HG03439 (cell line): Measurements from ENCODE around the gene ZBTB7A.

Experiments used
- ATAC-seq: cut with Tn5 transposase; IDR thresholded peaks from one replicate; pipeline ENCODE4 v1.9.1; 2021; ENCODE audit warnings: mild to moderate bottlenecking, moderate library complexity; ENCODE audit not compliant: unreplicated experiment

Gene ZBTB7A

DNA sequence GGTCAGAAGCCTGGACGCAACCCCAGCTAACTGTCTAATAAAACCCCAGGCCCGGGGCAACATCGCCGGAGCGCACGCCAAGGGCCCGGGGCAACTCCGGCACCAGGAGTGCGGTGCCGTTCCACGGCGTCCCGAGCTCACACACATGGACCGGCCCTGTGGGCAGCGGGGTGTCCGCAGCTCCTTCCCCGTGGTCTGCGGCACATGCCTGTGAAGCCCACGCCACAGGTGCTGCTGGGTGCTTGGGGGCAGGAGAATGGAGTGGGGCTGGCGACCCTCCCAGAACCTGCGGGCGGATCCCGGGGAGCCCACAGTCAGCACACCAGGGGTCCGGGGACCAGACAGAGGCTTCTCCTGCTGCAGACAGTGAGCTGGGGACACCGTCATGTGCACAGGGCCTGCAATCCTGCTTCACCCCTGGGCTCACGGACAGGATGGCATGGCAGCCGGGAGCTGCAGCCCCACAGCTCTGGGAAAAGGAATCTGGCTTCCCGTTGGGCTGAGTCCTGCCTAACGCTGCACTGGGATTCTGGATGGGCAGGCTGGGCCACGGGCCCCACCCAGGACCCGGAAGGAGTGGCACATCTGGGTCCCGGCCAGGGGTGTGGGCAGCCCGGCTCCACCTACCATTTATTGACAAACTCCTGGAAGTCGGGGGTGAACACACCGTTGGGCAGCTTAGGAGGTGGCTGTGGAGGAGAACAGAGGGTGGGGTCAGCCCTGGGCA lies 28.2 kb upstream of the ZBTB7A start:
- no peak for ATAC-seq

- ATAC-seq: no peak
Measured at GRCh38 chr19:4094291-4094690, 27.6 kb upstream of the ZBTB7A start.

DNA sequence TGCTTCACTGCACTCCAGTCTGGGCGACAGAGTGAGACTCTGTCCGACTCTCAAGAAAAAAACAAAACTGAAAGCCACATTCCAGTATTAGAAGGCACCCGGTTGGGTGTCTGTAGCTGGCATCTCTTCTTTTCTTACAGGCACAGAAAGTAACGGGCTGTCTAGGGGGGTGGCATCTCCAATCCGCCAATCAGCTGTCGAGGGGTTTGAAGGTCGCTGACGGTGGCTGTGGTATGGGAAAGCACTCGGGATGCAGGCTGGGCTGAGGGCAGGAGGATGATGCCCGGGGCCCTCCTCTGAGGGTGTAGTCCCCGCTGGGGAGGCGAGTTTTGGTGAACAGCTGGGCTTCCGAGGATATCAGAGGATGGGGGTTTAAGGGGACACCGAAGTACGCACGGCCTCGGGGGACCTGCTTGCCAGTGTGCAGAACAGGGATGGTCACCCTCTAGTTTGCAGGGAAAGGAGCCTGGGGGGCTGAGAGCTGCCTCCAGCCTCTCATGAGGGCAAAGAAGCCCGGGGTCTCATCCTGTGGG lies 27.0 kb upstream of the ZBTB7A start:
- no peak for ATAC-seq

GRCh38 chr19:4090356-4091220 lies 23.9 kb upstream of the ZBTB7A start:
- no peak for ATAC-seq

DNA sequence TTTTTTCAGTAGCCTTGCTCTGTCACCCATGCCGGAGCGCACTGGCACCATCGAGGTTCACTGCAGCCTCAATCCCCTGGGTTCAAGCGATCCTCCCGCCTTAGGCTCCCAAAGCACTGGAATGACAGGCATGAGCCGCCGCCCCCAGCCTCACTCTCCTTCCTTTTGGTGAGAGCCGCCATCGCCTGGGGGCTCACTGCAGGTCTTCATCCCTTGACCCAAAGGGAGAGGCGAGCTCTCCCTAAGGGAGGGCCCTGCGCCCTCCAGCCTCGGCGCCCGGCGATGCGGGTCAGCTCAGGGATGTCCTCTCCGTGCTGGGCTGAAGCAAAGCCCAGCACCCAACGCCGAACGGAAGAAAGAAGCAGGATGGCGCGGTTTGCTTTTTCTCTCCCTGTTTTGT lies 23.2 kb upstream of the ZBTB7A start:
- ATAC-seq: no peak

- no peak for ATAC-seq
Measured at GRCh38 chr19:4089400-4089908, 22.8 kb upstream of the ZBTB7A start.

GRCh38 chr19:4088975-4089374 lies 22.3 kb upstream of the ZBTB7A start:
- ATAC-seq: no peak

GRCh38 chr19:4087787-4088679 lies 21.3 kb upstream of the ZBTB7A start:
- no peak for ATAC-seq

DNA sequence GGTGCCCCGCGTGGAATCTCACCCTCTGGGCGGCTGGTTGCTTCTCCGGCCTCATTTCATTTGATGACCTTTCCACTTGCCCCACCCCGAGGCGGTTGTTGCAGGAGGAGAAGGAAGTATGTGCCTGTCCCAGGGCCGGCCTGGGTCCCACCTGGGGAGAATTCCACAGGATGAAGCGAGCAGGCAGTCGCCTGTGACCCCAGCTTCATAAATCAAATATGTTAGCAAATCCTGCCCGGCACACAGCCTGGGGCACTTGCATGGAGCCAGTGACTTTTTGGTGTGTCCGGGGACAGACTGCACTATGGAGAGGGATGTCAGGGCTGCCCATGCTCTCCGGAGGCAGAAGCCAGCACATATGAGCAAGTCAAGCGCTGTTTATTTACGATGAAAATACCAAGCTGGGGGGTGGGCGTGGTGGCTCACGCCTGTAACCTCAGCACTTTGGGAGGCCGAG lies 19.7 kb upstream of the ZBTB7A start:
- ATAC-seq: no peak

DNA sequence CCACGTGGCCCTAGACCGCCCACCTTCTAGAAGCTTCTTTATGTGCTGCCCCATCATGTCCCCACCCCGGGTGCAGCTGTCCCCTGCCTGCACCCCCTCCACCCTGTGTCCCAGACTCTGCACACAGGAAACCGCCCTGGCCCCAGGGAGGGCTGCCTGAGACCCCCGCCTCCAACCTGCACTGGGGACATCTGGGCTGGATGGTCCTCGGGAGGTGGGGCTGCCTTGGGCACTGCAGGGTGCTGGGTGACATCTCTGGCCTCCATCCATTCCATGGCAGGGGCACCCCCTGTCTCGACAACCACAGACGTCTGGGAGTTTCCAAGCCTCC lies 17.8 kb upstream of the ZBTB7A start:
- ATAC-seq: no peak

DNA sequence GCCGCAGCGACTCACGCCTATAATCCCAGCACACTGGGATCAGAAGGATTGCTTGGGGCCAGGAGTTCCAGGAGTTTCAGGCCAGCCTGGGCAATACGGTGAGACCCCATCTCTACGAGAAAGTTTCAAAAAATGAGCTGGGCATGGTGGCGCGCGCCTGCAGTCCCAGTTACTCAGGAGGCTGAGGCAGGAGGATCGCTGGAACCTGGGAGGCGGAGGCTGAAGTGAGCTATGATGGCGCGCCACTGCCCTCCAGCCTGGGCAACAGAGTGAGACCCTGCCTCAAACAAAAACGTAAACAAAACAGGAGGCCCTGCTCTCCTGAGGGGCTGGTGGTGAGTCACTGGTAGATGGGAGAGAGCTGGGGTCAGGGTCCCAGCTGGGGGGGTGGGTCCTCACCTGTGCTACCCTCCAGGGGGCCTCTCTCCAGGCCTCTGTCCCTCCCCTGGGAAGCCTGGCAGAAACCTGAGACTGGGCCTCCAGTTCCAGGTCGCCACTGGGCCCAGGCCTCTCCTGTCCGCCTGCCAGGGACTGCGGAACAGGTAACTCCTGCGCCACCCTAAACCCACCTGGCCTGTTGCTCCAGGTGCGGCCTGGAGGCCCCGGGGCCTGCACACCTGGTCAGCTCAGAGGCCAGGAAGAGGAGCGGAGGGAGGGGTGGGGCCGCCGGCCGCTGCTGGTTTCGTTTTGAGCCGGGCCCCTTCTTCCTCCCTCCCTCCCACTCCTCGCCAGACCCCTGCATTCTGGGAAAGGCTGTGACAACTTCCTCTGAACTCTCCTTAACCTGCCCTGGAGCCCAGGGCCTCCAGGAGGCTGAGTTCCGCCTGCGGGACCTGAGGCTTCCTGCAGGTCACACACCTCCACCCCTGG lies 17.2 kb upstream of the ZBTB7A start:
- ATAC-seq: no peak

GRCh38 chr19:4082172-4082571 lies 15.5 kb upstream of the ZBTB7A start:
- ATAC-seq: no peak

DNA sequence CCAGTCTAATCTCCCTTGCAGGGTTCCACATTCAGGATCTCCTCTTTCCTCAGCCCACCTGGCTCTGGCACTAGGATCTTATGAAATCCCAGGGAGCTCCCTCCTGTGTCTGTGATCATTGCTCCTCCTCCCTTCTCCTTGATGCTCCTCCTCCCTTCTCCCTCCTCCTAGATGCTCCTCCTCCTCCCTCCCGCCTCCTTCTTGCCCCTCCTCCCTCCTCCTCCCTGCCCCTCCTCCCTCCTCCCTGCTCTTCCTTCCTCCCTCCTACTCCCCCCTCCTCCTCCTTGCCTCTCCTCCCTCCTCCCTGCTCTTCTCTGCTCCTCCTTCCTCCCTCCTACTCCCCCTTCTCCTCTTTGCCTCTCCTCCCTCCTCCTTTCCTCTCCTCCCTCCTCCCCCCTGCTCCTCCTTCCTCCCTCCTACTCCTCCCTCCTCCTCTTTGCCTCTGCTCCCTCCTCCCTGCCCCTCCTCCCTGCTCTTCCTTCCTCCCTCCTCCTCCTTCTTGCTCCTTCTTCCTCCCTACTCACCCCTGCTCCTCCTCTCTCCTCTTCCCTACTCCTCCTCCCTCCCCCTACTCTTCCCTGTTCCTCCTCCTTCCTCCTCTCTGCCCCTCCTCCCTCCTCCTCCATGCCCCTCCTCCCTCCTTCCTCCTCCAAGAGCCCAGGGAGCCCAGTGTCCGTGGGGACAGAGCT lies 14.9 kb upstream of the ZBTB7A start:
- no peak for ATAC-seq

DNA sequence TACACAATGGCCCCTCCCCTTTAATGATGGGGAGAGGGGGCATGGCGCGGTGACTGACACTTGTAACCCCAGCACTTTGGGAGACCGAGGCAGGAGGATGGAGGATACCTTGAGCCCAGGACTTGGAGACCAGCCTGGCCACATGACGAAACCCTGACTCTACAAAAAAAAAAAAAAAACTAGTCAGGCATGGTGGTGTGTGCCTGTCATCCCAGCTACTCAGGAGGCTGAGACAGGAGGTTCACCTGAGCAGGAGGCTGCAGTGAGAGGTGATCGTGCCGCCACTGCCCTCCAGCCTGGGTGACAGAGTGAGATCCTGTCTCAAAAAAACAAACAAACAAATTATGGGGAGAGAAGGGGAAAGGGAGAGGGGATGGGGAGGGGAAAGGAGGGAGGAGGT lies 13.8 kb upstream of the ZBTB7A start:
- no peak for ATAC-seq

DNA sequence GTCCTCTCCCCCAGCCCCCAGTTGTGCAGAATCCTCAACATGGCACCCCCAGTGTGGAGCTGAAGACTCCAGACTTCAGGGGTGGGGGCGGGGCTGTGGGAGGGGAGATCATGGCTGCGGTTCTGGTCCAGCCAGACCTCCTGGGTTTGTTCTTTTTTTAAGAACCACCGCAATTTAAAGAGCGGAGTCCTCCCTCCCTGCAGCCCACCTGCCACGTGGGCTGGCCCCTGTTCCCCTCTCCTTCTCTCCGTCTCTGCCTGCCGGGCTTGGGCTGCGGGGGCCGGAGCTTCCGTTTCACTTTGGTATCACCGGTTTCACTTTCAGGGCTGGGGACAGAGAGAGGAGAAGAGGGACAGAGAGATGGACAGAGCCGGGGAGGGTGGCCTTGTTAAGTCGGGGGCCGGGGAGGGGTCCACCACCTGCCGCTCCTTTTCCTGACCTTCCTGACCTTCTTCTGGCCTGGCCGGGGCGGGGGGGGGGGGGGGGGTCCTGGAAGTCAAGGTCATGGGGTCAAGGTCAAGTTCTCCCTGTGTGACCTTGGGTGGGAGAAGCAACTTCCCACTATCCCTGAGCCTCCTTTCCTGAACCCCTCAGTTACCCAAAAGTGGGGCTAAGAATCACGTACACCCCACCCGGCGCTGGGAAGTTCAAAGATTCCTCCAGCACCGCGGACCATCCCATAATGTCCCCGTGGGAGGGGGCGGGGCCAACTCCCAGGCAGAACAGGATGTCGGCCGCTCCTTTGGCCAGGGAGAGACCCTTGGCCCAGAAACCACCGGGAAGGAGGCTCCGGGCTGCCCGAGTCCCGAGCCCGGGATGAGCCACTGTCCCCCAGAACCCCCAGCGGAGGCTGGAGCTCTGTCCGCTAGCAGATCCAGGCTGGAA lies 11.3 kb upstream of the ZBTB7A start:
- no peak for ATAC-seq

DNA sequence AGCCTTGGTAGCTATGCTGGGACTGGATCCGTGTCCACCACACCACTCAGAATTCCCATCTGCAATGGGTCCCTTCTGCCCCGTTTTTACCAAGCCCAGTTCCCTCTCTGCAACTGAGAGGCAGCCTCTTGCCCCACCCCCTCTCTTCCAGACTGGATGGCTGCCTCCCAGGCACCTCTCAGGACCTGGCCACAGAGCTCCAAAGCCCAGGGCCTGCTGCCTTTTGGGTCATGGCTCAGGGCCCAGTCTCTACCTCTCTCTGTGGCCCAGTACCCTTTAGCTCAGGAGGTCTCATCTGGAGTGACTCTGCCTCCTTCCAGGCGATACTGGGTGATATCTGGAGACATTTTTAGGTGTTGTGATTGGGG lies 10.3 kb upstream of the ZBTB7A start:
- no peak for ATAC-seq

- no peak for ATAC-seq
Measured at GRCh38 chr19:4075373-4075772, 8.7 kb upstream of the ZBTB7A start.

GRCh38 chr19:4071610-4072009 lies 4.9 kb upstream of the ZBTB7A start:
- ATAC-seq: no peak
